CD4-positive, alpha-beta T cell treated with Interleukin-6 for 4 hours (primary cell): ENCODE results near the gene IGF1R.
A peak's percentile ranks its signal among the peaks of the same experiment; 100 is the strongest.

ENCODE experiments used
- DNase-seq: peaks from one replicate; pipeline ENCODE4 v3.0.0-alpha.2; 2020; ENCODE audit warnings: mixed read lengths

The IGF1R gene

DNA sequence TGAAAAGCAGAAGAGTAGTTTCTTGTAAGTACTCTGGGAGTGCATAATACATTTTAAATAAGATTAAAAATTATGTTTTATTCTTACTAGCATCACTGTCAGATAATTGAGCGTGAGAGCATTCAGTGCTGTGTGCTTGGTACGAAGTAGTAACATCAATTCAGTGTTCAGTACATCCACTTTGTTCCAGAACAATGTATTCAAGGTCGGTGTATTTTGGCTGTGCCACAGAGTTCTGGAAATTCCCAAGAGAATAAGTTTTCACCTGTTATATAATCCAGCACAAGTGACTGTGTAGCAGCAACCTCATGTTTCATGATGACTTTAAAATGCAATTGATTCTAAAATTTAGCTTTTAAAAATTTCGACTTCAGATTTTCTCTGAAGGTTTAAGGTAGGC is 130.6 kb downstream of the IGF1R start:
- DNase-seq: no peak

- DNase-seq: peak; percentile 83
Measured at GRCh38 chr15:98779463-98780071, 131.2 kb downstream of the IGF1R start.

DNA sequence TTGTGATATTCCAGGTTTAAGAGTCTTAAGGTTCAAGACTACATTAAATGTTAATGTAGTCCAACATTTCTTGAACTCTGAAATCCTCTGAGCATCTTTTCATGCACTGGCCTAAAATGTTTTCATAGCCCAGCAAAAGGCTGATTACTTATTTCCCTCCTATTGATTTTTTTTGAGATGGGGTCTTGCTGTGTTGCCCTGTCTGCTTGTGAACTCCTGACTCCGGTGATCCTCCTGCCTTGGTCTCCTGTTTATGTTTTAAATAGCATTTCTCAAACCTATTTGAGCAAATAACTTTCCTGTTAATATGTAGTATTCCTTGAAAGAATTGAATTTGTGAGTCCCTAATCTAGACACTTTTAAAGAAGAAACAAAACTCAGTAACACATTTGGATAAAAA is 133.5 kb downstream of the IGF1R start:
- no peak for DNase-seq

DNA sequence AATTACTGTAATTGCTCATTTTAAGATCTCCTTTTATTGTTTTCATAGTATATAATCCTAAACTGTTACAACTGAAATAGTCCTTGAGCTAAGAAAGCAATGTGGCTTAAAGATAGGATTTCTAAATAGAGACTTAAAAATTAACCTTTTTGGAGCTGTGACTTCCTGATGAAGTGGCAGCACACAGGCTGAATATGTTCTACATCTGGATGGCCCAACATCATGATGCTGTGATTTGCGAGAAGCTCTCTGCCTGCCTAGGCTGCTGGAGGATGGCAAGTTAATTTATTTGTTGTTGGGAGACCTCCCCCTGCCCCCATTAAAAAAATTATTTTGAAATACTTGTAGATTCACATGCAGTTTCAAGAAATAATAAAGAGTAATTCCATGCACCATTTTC is 134.5 kb downstream of the IGF1R start:
- DNase-seq: no peak

GRCh38 chr15:98785431-98785806 is 137.1 kb downstream of the IGF1R start:
- no peak for DNase-seq

DNA sequence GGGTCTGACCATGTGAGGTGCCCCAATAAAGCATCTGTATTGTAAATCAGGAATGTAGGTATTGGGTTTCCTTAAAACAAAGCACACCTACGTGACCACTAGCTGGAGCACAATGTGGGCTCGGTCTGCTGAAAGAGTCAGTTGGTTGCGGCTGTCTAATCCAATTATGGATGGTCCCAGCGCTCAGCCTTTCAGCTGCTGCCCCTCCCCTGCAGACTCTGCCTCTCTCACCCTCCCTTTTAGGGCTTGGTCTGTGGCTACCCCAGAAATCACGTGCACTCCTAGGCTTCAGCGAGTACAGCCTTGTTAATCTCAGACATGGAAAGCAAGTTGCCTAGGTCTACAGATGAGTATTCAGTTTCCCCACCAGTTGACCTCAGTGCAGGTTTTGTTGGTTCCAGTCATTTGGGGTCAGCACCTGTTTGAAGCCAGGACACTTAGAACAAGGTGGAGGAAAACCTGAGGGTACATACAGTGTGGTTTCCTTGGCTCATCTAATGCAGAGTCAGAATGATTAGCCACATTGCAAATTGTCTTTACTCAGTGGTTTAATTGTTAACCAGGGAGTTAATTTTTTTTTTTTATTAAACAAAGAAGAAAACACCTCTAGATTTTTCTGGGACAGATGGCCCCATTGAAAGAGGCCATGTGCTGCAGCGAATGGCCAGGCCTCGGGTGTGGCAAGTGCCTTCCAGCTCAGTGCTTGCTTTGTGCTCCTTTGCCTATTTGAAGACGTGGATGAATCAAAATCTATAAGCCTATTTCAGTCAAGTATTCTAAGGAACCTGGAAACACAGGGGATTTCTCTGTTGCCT is 137.7 kb downstream of the IGF1R start:
- DNase-seq: no peak

DNA sequence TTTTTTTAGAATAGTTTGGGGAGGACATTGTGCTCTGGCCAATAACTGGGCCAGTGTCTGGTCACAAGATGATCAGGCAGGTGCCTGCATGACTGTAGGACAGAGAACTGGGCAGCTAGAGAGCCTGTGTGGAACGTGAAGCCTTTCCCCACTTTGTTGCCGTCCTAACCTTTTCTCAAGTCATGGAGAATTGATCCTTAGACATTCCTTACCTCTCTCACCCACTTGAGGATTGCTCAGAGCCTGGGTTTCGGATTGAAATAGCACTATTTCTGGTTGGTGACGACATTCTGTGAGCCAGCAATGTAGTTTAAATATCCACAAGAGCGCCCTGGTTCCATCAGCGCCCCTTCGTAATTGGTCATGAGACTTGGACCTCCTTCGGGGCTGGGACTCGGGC is 138.4 kb downstream of the IGF1R start:
- DNase-seq: no peak

GRCh38 chr15:98787194-98787593 is 138.9 kb downstream of the IGF1R start:
- DNase-seq: no peak

GRCh38 chr15:98787936-98788757 is 139.8 kb downstream of the IGF1R start:
- DNase-seq: no peak

DNA sequence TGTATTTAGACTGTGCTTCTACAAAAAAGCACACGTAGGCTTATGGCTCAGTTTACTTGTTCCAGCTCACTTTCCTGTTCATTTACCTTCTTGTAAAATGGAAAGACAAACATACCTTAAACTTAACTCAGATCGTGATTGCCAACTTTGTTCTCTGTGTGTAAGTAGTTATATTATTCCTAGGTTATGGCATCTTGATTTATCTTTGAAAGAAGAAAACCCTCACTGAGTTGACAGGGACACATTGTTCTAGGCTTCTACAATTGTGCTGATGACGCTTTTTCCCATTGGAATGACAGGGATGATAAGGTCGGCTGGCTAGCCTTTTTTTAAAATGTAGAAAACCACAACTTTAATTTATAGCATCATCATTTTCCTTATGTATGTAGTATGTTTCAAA is 140.7 kb downstream of the IGF1R start:
- no peak for DNase-seq

DNA sequence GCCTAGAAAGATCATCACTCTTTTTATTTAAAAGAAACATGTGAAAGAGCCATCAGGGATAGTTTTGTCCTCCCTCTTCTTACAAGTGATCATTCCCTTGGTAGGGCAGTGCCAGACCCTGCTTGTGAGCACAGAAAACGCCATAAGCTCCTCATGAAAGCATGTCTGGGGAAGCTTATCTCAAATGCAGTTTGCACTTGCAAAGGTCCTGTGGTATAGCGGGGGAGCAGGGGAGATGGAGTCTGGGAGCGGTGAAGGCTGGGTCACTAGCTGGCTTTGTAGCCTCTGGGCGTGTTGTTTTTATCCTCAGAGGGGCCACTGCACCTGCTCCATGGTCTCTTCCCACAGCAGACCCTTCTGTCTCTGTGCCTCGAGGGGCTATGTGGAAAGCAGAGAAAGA is 141.9 kb downstream of the IGF1R start:
- no peak for DNase-seq

DNA sequence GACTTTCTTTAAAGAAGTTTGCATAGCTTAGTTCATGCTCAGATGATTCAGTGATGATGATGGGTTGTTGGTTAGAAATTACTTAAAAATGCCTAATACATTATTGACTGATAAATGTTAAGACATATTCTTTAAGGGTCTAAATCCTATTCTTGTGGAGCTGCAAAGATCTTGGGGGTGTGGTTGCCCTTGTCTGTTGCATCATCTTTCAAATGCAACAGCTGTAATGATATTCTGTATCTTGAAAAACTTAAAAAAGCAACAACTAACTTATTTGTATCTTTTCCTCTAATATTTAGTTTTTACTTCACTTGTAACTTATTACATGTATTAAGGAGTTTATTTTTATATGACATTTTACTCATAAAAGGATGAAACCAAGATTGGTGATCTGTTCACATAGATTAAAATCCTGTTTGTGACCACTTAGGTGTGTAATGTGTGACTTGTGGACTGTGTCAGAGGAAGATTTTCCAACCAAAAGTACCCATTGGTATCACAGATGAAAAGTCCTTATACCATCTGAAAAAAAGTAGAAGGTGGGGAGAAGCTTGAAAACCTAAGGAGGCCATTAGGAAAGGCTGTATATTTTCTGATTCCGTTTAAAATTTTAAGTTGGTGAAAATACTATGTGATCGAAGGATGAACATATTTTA is 142.8 kb downstream of the IGF1R start:
- DNase-seq: no peak

- DNase-seq: no peak
Measured at GRCh38 chr15:98792117-98792516, 143.8 kb downstream of the IGF1R start.

GRCh38 chr15:98794211-98794610 is 145.9 kb downstream of the IGF1R start:
- DNase-seq: no peak

DNA sequence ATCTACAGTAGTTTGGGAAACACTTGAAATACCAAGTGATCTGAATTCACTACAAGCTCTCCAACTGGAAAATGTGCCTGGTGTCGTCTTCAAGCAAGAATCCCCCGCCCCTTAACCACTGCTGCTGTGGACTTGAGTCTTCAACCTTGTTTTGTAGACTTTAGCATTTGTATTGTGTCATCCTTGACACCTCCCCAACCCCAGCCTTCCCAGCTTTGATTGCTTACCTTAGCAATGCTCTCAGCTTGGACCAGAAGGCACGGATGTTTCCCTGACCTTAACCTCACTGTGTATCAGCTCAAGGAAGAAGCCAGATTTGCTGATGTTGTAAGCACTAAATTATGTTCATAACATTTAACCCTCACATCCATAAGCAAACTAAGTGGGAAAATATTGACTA is 146.4 kb downstream of the IGF1R start:
- no peak for DNase-seq

- DNase-seq: no peak
Measured at GRCh38 chr15:98795980-98796379, 147.6 kb downstream of the IGF1R start.

- DNase-seq: no peak
Measured at GRCh38 chr15:98796685-98797357, 148.5 kb downstream of the IGF1R start.

- DNase-seq: no peak
Measured at GRCh38 chr15:98798375-98798893, 150.1 kb downstream of the IGF1R start.

DNA sequence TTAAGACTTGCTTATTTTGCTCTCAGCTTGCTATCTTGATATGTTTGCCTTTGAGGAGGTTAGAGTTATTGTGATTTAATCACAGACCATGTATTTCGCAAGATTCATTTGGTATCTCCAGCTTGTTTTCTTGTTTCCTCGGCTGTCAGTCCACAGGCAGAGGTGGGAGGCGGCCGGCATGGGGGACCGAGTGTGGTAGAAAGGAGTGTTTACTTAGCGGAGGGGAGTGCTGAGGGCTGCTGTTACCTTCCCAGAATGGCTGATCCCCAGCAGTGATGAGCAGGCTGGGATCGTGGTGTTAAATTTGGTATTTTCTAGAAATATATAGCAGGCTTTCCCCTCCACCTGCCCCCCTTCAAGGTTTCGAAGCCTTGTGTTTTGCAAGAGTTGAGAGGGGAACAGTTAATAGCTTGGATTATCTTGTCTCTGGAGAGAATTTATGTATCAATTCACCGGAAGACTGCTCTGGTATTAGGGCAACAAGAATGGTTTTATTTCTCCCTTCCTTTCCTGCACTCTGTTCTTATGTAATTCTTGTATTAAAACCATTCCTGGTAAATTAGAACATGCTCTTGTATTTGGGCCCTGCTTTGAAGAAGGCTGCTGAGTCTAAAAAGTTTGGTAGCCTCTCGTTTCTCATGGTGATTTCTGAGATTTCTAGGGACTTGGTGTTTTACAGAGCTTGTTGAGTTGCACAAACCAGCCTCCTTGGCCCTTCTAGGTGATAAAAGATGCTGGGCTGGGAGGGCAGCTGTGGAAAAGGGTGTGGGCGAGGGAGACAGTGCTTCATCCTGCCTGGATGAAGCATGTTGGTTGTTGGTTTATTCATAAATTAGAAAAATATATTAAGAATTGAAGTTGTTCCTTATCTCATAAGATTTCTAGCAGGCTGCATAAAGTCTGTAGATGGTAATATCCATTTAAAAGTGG is 151.4 kb downstream of the IGF1R start:
- DNase-seq: no peak

DNA sequence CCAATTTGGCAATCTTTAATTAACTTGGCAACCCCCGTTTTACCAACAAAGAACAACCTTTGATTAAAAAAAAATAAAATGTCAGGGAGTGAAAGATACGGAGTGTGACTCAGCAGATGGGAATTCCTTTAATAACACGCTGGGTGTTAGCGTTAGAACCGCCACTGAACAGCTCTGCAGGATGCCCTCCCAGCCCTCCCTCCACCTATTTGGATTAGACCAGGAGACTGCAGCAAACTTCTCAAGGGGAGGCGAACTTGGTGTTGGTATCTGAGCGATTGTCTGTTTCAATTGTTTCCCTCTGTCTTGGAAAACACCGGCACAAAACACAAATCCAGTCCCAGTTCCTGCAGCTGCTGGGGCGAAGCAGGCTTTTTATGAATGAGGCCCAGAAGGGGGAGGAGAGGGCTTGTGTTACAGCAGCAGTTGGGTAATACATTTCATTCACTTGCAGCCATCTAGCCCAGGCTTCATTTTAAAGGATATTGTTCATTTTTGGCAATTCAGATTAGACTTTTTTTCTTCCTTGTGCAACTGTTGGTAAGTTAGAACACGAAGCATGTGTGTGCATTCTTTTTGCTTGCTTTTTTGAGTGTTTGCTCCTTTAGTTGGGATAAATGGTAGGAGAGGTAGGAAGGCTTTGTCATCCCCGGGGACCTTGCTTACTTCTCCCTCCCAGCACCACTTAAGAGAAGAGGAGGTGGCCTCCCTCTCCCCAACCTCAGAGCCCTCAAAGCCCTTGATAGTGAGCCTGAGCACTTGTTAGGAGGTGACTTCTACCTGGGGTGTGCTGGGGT is 152.3 kb downstream of the IGF1R start:
- DNase-seq: no peak

DNA sequence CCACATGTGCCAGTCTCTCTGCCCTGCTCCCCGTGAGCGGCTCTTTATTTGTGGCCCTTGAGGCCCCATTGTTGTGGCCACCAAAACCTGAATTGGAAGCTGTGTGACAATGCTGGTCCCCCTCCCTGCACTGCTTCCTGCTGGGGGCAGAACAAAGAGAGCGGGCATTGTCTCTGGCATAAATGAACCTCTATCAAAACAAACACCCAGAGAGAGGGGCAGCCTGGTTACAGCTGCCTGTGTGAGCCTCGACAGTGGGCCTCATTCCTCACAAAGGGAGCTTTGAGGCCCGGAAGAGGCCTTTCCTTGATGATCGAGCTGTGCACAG is 152.9 kb downstream of the IGF1R start:
- peak; percentile 28 for DNase-seq
